ENCODE data around the gene KDM5B.
A peak's percentile ranks its signal among the peaks of the same experiment; 100 is the strongest.

The KDM5B gene

GRCh38 chr1:202700061-202700460 lies 108.2 kb downstream of the KDM5B start:
- TF ChIP-seq CTCF (conservative IDR thresholded peaks at IDR 0.05; ENCODE audit: low read depth): no peak
- no peak for DNase-seq (ENCODE audit: low spot score)
- CTCF ChIA-PET: interaction anchor here (0.6 to 1.0 kb wide), 4 partner anchors 20 to 455 kb away, joined by 3 to 4 read pairs (median 3); no protein-coding TSS in a partner anchor
- POLR2A ChIA-PET (ENCODE audit: low non-redundant PET): no interaction called here
- no peak overlapping the region for H3K27ac ChIP-seq

GRCh38 chr1:202698276-202698675 lies 109.9 kb downstream of the KDM5B start:
- CTCF ChIA-PET: interaction anchor here (0.6 to 0.7 kb wide), 2 partner anchors 17 to 262 kb away, joined by 3 read pairs; no protein-coding TSS in a partner anchor
- H3K27ac ChIP-seq: no peak overlapping the region
- no peak for DNase-seq (ENCODE audit: low spot score)
- POLR2A ChIA-PET (ENCODE audit: low non-redundant PET): no interaction called here
- TF ChIP-seq CTCF (conservative IDR thresholded peaks at IDR 0.05; ENCODE audit: low read depth): no peak

GRCh38 chr1:202697038-202697437 lies 111.2 kb downstream of the KDM5B start:
- CTCF ChIA-PET: interaction anchor here (0.7 to 1.2 kb wide), 3 partner anchors 9 to 504 kb away, joined by 3 to 5 read pairs (median 3); no protein-coding TSS in a partner anchor
- POLR2A ChIA-PET (ENCODE audit: low non-redundant PET): no interaction called here
- no peak for DNase-seq (ENCODE audit: low spot score)
- no peak for TF ChIP-seq CTCF (conservative IDR thresholded peaks at IDR 0.05; ENCODE audit: low read depth)
- H3K27ac ChIP-seq: no peak overlapping the region

GRCh38 chr1:202694314-202694713 lies 113.9 kb downstream of the KDM5B start:
- TF ChIP-seq CTCF (conservative IDR thresholded peaks at IDR 0.05; ENCODE audit: low read depth): no peak
- DNase-seq (ENCODE audit: low spot score): no peak
- H3K27ac ChIP-seq: no peak overlapping the region
- CTCF ChIA-PET: no interaction called here
- POLR2A ChIA-PET (ENCODE audit: low non-redundant PET): no interaction called here

- TF ChIP-seq CTCF (conservative IDR thresholded peaks at IDR 0.05; ENCODE audit: low read depth): no peak
- peak; percentile 90 for DNase-seq (ENCODE audit: low spot score)
- POLR2A ChIA-PET (ENCODE audit: low non-redundant PET): no interaction called here
- CTCF ChIA-PET: interaction anchor here (0.7 to 0.8 kb wide), 2 partner anchors 14 to 32 kb away, joined by 4 to 5 read pairs; no protein-coding TSS in a partner anchor
- H3K27ac ChIP-seq: no peak overlapping the region
These were observed 115.2 kb downstream of the KDM5B start for GRCh38 chr1:202692959-202693555.

- no peak for DNase-seq (ENCODE audit: low spot score)
- no peak overlapping the region for H3K27ac ChIP-seq
- ChIA-PET POLR2A (ENCODE audit: low non-redundant PET) (no interaction called here), CTCF (interaction anchor here (0.5 to 0.8 kb wide), 4 partner anchors 39 to 524 kb away, joined by 3 to 5 read pairs (median 3); no protein-coding TSS in a partner anchor)
- no peak for TF ChIP-seq CTCF (conservative IDR thresholded peaks at IDR 0.05; ENCODE audit: low read depth)
These were observed 116.4 kb downstream of the KDM5B start for GRCh38 chr1:202691816-202692215.
